Right lobe of liver (tissue), 4 donors: ENCODE results near the gene KLHL24.

Experiments
- CTCF ChIP-seq, 4 donors: fragments of 200-600 bp in 3 of 4; fragments of 450-650 bp in 1 of 4; IDR thresholded peaks; one replicate each; pipeline versions ENCODE4 v1.5.1 to v1.8.0; 2016 to 2022; ENCODE audit warnings: antibody characterized with exemption in 4 of 4, mild to moderate bottlenecking in 2 of 4
- POLR2A ChIP-seq: fragments of 450-650 bp; IDR thresholded peaks from one replicate; pipeline ENCODE4 v1.6.1; 2017; ENCODE audit warnings: antibody characterized with exemption, mild to moderate bottlenecking
- donor health status: DM: no; HTN: no; CAD: no.
- donor health status: DM: no; HTN: no; CAD: no.
- donor health status: DM: no; HTN: yes; CAD: no.

GRCh38 chr3:183619624-183620251, 15.7 kb upstream of the KLHL24 start:
- no peak for TF ChIP-seq CTCF (IDR thresholded peaks at IDR 0.05)
- no peak for TF ChIP-seq POLR2A
